PC-3 (cell line): ENCODE measurements around the gene AGTPBP1. TPM values are rescaled to one million over a fixed set of nuclear protein-coding genes. Genes with fewer than 3 reads are reported as not detected.

ENCODE experiments used
- ATAC-seq: fragments of 200-7000 bp; cut with Tn5 transposase; 2 replicates; pipeline ENCODE4 v1.9.1; 2020; ENCODE audit warnings: mild to moderate bottlenecking, moderate library complexity
- BruUV-seq: library from RNA; stranded (reverse); fragments of 400-500 nt; replicated peaks from 2 replicates; lab custom pipeline; 2021; lab: Mats Ljungman, UMichigan
- CTCF ChIA-PET: fragments of 300-600 bp; sonication (Branson Sonifier 250); formaldehyde crosslinking; loops from one replicate; lab custom pipeline; 2022; ENCODE audit warnings: antibody characterized with exemption; lab: Charles Lee
- POLR2A ChIA-PET: fragments of 300-600 bp; sonication (Branson Sonifier 250); formaldehyde crosslinking; loops from one replicate; lab custom pipeline; 2022; ENCODE audit warnings: antibody characterized with exemption; ENCODE audit not compliant: unreplicated experiment; lab: Charles Lee
- DNase-seq: peaks from one replicate; pipeline ENCODE4 v3.0.0-alpha.2; 2015
- H2AFZ ChIP-seq: fragments of 300-600 bp; sonication (generic); 2 replicates; pipeline ENCODE4 v1.6.0; 2016; ENCODE audit warnings: antibody characterized with exemption, low read length
- H3F3A ChIP-seq: fragments of 300-600 bp; sonication (generic); one replicate; pipeline ENCODE4 v1.6.0; 2017; ENCODE audit warnings: antibody characterized with exemption, low read length, control low read depth, mild to moderate bottlenecking; ENCODE audit not compliant: unreplicated experiment
- H3K27ac ChIP-seq: fragments of 300-600 bp; sonication (generic); 2 replicates; pipeline ENCODE4 v1.5.1; 2016; ENCODE audit warnings: mild to moderate bottlenecking, low read length
- H3K27me3 ChIP-seq: fragments of 300-600 bp; sonication (generic); 2 replicates; pipeline ENCODE4 v1.6.1; 2016; ENCODE audit warnings: low read length, mixed read lengths
- H3K36me3 ChIP-seq: fragments of 300-600 bp; sonication (generic); 2 replicates; pipeline ENCODE4 v1.6.1; 2016; ENCODE audit warnings: low read depth, mixed run types, low read length, mixed read lengths
- H3K4me1 ChIP-seq: fragments of 300-600 bp; sonication (generic); 2 replicates; pipeline ENCODE4 v1.5.1; 2016; ENCODE audit warnings: low read length; ENCODE audit not compliant: insufficient read depth
- H3K4me2 ChIP-seq: fragments of 300-600 bp; sonication (generic); 2 replicates; pipeline ENCODE4 v1.6.0; 2016; ENCODE audit warnings: low read length
- H3K4me3 ChIP-seq: fragments of 300-600 bp; sonication (generic); 2 replicates; pipeline ENCODE4 v1.5.1; 2016; ENCODE audit warnings: mild to moderate bottlenecking, low read length, mixed read lengths
- H3K79me2 ChIP-seq: fragments of 300-600 bp; sonication (generic); 2 replicates; pipeline ENCODE4 v1.6.1; 2017; ENCODE audit warnings: low read length, mixed read lengths
- H3K9ac ChIP-seq: fragments of 300-600 bp; sonication (generic); 2 replicates; pipeline ENCODE4 v1.6.0; 2016; ENCODE audit warnings: mild to moderate bottlenecking, low read length
- H3K9me2 ChIP-seq: fragments of 300-600 bp; sonication (generic); replicated peaks from 2 replicates; pipeline ENCODE4 v1.6.1; 2016; ENCODE audit warnings: mixed run types, low read length, mixed read lengths
- H3K9me3 ChIP-seq: fragments of 300-600 bp; sonication (generic); 2 replicates; pipeline ENCODE4 v1.6.1; 2016; ENCODE audit warnings: low read length, mixed read lengths
- H4K20me1 ChIP-seq: fragments of 300-600 bp; sonication (generic); 2 replicates; pipeline ENCODE4 v1.6.1; 2016; ENCODE audit warnings: low read length, mixed read lengths
- EZH2 ChIP-seq: fragments of 300-600 bp; sonication (generic); IDR thresholded peaks from one replicate; pipeline ENCODE4 v1.6.1; 2017; ENCODE audit warnings: antibody characterized with exemption, mild to moderate bottlenecking, low read length; ENCODE audit not compliant: unreplicated experiment
- EZH2phosphoT487 ChIP-seq: fragments of 300-600 bp; sonication (generic); IDR thresholded peaks from 2 replicates; pipeline ENCODE4 v1.6.1; 2018; ENCODE audit warnings: mild to moderate bottlenecking, antibody characterized with exemption, low read length, borderline replicate concordance
- intact Hi-C: fragments of 100-400 bp; cut with micrococcal nuclease; formaldehyde crosslinking; loops from 2 replicates; pipeline ENCODE4 v1.9.0; 2023
- total RNA-seq: library from RNA; depleted of rRNA; stranded (reverse); fragments of >200 nt; gene quantifications from 2 replicates; pipeline ENCODE4 v1.2.3, GENCODE V29; 2014
- TF ChIP-seq, protein P1 (sequence below): fragments of 300-600 bp; sonication (generic); conservative IDR thresholded peaks from 2 replicates; pipeline ENCODE4 v1.5.1; 2017; ENCODE audit warnings: antibody characterized with exemption, low read depth, mild to moderate bottlenecking, low read length

Gene AGTPBP1
- total RNA-seq, 1 experiment from 2014 or later = 6.0 TPM

DNA sequence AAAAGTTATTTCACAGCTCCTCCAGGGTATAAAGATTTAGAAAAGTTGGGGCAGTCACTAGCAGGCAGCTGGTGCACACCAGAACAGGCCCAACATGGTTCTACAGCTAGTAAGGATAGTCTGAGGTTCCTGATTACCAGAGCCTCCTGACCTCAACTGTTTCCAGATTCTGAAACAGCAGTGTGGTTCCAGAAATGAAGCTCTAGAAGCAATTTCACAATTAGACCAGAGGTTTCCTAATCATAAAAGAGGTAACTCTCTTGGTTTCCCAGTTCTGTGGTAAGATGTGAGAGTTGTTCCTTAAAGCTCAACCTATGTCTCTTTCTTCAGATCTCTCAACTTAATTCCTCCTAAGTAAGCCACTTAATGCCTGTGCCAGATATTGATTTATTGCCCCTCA lies 11.9 kb downstream of the AGTPBP1 start:
- POLR2A ChIA-PET = no interaction called here
- no peaks in the 10 kb centered on the region for H3K79me2 ChIP-seq
- H3K4me2 ChIP-seq = no peak overlapping the region
- H3K4me1 ChIP-seq = no peaks in the 10 kb centered on the region
- no TSS peak for BruUV-seq
- H2AFZ ChIP-seq = no peak overlapping the region
- ATAC-seq (no peak), DNase-seq (no peak)
- intact Hi-C loops = no loop called here
- no peaks in the 10 kb centered on the region for H3K9me2 ChIP-seq
- H3K9me3 ChIP-seq = no peaks in the 10 kb centered on the region
- H3K4me3 ChIP-seq = no peak overlapping the region
- no peak overlapping the region for H3K27ac ChIP-seq
- CTCF ChIA-PET = interaction anchor here (0.7 kb wide), 1 partner anchor 62 kb away, joined by 3 read pairs; no protein-coding TSS in a partner anchor
- no peaks in the 10 kb centered on the region for H4K20me1 ChIP-seq
- no peak overlapping the region for H3K9ac ChIP-seq
- H3K27me3 ChIP-seq = no peaks in the 10 kb centered on the region
- H3K36me3 ChIP-seq = no peaks in the 10 kb centered on the region
- H3F3A ChIP-seq = no peaks in the 10 kb centered on the region
- no peak for TF ChIP-seq EZH2phosphoT487
- TF ChIP-seq, protein P1, sequence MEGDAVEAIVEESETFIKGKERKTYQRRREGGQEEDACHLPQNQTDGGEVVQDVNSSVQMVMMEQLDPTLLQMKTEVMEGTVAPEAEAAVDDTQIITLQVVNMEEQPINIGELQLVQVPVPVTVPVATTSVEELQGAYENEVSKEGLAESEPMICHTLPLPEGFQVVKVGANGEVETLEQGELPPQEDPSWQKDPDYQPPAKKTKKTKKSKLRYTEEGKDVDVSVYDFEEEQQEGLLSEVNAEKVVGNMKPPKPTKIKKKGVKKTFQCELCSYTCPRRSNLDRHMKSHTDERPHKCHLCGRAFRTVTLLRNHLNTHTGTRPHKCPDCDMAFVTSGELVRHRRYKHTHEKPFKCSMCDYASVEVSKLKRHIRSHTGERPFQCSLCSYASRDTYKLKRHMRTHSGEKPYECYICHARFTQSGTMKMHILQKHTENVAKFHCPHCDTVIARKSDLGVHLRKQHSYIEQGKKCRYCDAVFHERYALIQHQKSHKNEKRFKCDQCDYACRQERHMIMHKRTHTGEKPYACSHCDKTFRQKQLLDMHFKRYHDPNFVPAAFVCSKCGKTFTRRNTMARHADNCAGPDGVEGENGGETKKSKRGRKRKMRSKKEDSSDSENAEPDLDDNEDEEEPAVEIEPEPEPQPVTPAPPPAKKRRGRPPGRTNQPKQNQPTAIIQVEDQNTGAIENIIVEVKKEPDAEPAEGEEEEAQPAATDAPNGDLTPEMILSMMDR = no peak
- no peak for TF ChIP-seq EZH2

DNA sequence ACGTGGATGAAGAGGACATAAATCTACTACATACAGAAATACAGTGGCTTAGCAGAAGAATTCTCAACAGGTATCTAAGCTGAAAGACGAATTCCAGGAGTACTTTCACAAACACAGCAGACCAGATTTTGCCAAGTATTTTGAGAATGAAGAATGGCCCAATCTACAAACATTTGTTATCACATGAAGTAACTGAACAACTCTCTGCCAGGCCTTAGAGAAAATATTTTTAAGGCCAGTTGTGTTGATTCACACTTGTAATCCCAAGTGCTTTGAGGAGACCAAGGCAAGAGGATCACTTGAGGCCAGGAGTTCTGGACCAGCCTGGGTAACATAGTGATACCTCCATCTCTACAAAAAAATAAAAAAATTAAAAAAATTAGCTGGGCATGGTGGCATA lies 14.3 kb downstream of the AGTPBP1 start:
- no peak for ATAC-seq
- CTCF ChIA-PET = no interaction called here
- Histone ChIP-seq H3K4me1 (no peaks in the 10 kb centered on the region), H3K27ac (no peak overlapping the region), H3K9me3 (no peaks in the 10 kb centered on the region), H2AFZ (no peak overlapping the region), H3K4me3 (no peak overlapping the region), H3K9me2 (no peaks in the 10 kb centered on the region), H3K36me3 (no peaks in the 10 kb centered on the region), H3K27me3 (no peaks in the 10 kb centered on the region), H3K9ac (no peak overlapping the region), H4K20me1 (no peaks in the 10 kb centered on the region), H3F3A (no peaks in the 10 kb centered on the region), H3K4me2 (no peak overlapping the region), H3K79me2 (no peaks in the 10 kb centered on the region)
- POLR2A ChIA-PET = interaction anchor here (0.5 kb wide), 1 partner anchor 104 kb away, joined by 7 read pairs; no protein-coding TSS in a partner anchor
- intact Hi-C loops = no loop called here
- DNase-seq = no peak
- TF ChIP-seq EZH2 (no peak), EZH2phosphoT487 (no peak)
- TF ChIP-seq, protein P1 = no peak
- no TSS peak for BruUV-seq

DNA sequence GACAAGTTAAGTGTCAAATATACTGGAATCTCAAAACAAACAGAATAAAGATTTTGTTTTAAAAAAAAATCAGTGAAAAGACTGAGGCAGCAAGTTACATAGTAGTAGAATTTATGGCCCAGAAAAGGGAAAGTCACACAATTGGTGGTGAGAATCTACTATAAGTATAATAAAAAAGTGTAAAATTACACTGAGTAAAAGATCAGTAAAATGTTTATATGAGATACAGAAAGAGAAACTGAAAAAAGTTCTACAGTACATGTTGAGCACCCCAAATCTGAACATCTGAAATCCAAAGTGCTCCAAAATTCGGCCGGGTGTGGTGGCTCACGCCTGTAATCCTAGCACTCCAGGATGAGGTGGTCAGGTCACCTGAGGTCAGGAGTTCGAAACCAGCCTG lies 15.0 kb downstream of the AGTPBP1 start:
- Histone ChIP-seq H3K9me3 (no peaks in the 10 kb centered on the region), H3K4me1 (no peaks in the 10 kb centered on the region), H3K27me3 (no peaks in the 10 kb centered on the region), H4K20me1 (no peaks in the 10 kb centered on the region), H3K9ac (no peak overlapping the region), H3K27ac (no peak overlapping the region), H3K4me2 (no peak overlapping the region), H3K36me3 (no peaks in the 10 kb centered on the region), H3F3A (no peaks in the 10 kb centered on the region), H3K79me2 (no peaks in the 10 kb centered on the region), H2AFZ (no peak overlapping the region), H3K4me3 (no peak overlapping the region), H3K9me2 (no peaks in the 10 kb centered on the region)
- POLR2A ChIA-PET = no interaction called here
- ATAC-seq = no peak
- BruUV-seq = no TSS peak
- TF ChIP-seq, protein P1 = no peak
- TF ChIP-seq EZH2phosphoT487 (no peak), EZH2 (no peak)
- DNase-seq = no peak
- CTCF ChIA-PET = no interaction called here
- intact Hi-C loops = no loop called here
